Karpas-422 (cell line): ENCODE results near the gene TRMT61A. TPM values are rescaled to one million over a fixed set of nuclear protein-coding genes. Genes with fewer than 3 reads are reported as not detected.

ENCODE experiments used
- DNase-seq: peaks from one replicate; pipeline ENCODE4 v3.0.0-alpha.2; 2015
- H2AFZ ChIP-seq: fragments of 200-600 bp; sonication (generic); 2 replicates; pipeline ENCODE4 v1.6.1; 2014; ENCODE audit warnings: antibody characterized with exemption, low read length, mixed read lengths
- H3K27ac ChIP-seq: fragments of 200-600 bp; sonication (generic); 2 replicates; pipeline ENCODE4 v1.5.1; 2014; ENCODE audit warnings: mild to moderate bottlenecking, low read length, moderate library complexity
- H3K27me3 ChIP-seq: fragments of 200-600 bp; sonication (generic); 2 replicates; pipeline ENCODE4 v1.6.1; 2014; ENCODE audit warnings: low read length, mixed read lengths
- H3K36me3 ChIP-seq: fragments of 200-600 bp; sonication (generic); 2 replicates; pipeline ENCODE4 v1.6.1; 2014; ENCODE audit warnings: low read length, mixed read lengths; ENCODE audit not compliant: insufficient read depth
- H3K4me1 ChIP-seq: fragments of 200-600 bp; sonication (generic); 2 replicates; pipeline ENCODE4 v1.6.1; 2014; ENCODE audit warnings: mild to moderate bottlenecking, low read length, mixed read lengths
- H3K4me2 ChIP-seq: fragments of 200-600 bp; sonication (generic); 2 replicates; pipeline ENCODE4 v1.6.1; 2014; ENCODE audit warnings: low read length, low read depth, mild to moderate bottlenecking; ENCODE audit not compliant: poor library complexity, severe bottlenecking
- H3K4me3 ChIP-seq: fragments of 200-600 bp; sonication (generic); 2 replicates; pipeline ENCODE4 v1.5.1; 2014; ENCODE audit warnings: mild to moderate bottlenecking, antibody characterized with exemption, low read length, mixed read lengths
- H3K79me2 ChIP-seq: fragments of 200-600 bp; sonication (generic); 2 replicates; pipeline ENCODE4 v1.6.1; 2014; ENCODE audit warnings: mild to moderate bottlenecking, low read length, mixed read lengths
- H3K9ac ChIP-seq: fragments of 200-600 bp; sonication (generic); 2 replicates; pipeline ENCODE4 v1.6.0; 2014; ENCODE audit warnings: low read length
- H3K9me2 ChIP-seq: fragments of 200-600 bp; sonication (generic), shearing (Covaris generic); replicated peaks from 2 replicates; pipeline ENCODE4 v1.6.0; 2014; ENCODE audit warnings: mild to moderate bottlenecking, low read length, moderate library complexity; ENCODE audit not compliant: insufficient read depth
- H3K9me3 ChIP-seq: fragments of 300-700, 200-600 bp; sonication (generic); 2 replicates; pipeline ENCODE4 v1.6.1; 2014; ENCODE audit warnings: low read length, mixed read lengths
- H4K20me1 ChIP-seq: fragments of 200-600 bp; sonication (generic); 2 replicates; pipeline ENCODE4 v1.6.1; 2014; ENCODE audit warnings: mild to moderate bottlenecking, antibody characterized with exemption, low read length, low read depth; ENCODE audit not compliant: insufficient read depth
- total RNA-seq: library from RNA; depleted of rRNA; stranded (reverse); fragments of >200 nt; shearing (Covaris generic); gene quantifications from 2 replicates; pipeline ENCODE4 v1.2.3, GENCODE V29; 2014; ENCODE audit warnings: low replicate concordance

TRMT61A gene
- total RNA-seq, 1 experiment from 2014 or later: 8.0 TPM

DNA sequence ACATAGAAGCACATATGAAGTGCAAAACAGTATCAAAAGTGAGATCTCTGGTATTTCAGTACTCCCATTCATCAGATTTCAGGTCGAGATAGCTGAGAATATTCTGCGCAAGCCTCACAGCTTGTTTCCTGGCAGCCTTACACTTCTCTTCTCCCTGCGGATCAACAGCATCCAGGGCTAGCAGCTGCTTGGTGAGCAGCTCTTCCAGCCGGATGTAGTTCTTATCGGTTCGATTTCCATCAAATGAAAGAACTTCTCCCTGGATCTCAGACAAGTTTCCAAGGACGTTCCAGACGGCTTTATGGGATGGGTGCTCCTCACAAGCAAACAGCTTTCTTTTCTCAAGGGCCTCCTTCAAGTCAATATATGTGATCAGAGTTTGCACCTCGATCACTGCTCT lies 30.8 kb downstream of the TRMT61A start:
- Histone ChIP-seq H3K27ac (no peak overlapping the region), H4K20me1 (peaks cover 61% of the 10 kb centered on the region), H3K36me3 (peaks cover 35% of the 10 kb centered on the region; the same call in 1 of the 2 replicates), H2AFZ (no peak overlapping the region), H3K4me2 (no peak overlapping the region), H3K9me3 (no peaks in the 10 kb centered on the region), H3K9me2 (no peaks in the 10 kb centered on the region), H3K9ac (no peak overlapping the region), H3K27me3 (no peaks in the 10 kb centered on the region), H3K79me2 (peaks cover 80% of the 10 kb centered on the region), H3K4me1 (peaks cover 49% of the 10 kb centered on the region), H3K4me3 (no peak overlapping the region)
- DNase-seq: no peak

DNA sequence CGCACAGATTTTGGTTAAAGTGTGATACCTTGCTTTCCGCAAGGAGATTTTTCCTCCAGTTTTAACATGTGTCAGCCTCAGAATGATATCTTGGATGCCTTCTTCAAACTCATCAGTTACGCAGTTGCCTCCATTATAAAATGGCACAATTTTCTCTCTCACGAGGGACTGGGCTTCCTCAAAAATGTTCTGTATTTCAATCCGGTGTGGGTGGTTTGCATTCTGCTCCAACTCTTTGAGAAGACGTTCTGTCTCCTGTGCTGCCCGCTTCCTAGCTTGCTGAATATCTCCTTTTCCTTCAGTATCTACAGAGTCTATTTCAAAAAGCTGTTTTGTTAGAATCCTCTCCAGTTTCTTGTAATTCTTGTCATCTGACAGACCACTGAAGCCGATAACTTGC lies 31.7 kb downstream of the TRMT61A start:
- H3K4me2 ChIP-seq: peak overlapping the region; percentile 75
- H3K9me3 ChIP-seq: no peaks in the 10 kb centered on the region
- H3K9me2 ChIP-seq: no peaks in the 10 kb centered on the region
- H3K36me3 ChIP-seq: peaks cover 35% of the 10 kb centered on the region; the same call in 1 of the 2 replicates
- no peak for DNase-seq
- H3K4me3 ChIP-seq: peak overlapping the region; percentile 94
- H3K79me2 ChIP-seq: peaks cover 90% of the 10 kb centered on the region
- peaks cover 58% of the 10 kb centered on the region for H4K20me1 ChIP-seq
- H3K27me3 ChIP-seq: no peaks in the 10 kb centered on the region
- H3K27ac ChIP-seq: no peak overlapping the region
- H2AFZ ChIP-seq: no peak overlapping the region
- peak overlapping the region; percentile 91 for H3K9ac ChIP-seq
- H3K4me1 ChIP-seq: peaks cover 55% of the 10 kb centered on the region

DNA sequence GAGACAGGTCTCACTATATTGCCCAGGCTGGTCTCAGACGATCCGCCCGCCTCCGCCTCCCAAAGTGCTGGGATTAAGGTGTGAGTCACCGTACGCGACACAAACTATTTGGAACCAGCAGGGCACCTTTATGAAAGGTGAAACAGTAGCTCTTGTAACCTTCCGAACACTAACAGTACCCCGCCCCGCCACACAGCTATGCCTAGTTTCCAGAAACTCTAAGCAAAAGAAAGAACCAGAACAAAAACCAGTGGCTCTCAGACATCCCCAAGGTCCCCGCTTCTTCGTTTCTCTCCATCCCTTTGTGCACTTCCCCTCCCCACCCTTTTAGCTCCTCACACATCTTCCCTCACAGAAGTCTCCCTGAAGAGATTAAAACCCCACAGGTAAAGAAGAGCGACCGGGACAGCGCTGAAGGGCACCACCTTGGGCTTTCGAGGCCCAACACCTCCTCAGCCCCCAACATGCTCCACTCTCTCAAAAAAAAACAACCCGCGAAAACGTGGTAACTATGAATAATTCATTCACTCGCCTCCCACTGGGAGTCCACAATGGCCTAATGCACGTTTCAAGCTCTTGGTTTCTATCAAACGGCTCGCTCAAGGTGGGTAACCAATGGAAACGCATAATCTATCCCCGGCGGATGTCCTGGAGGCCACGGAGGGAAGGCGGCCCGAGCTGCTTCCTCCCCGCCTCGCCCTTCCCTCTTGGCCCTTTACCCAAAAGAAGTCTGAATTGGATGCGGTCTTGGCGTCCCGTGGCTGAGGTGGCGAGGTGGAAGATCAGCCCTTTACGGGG lies 32.6 kb downstream of the TRMT61A start:
- no peaks in the 10 kb centered on the region for H3K27me3 ChIP-seq

DNA sequence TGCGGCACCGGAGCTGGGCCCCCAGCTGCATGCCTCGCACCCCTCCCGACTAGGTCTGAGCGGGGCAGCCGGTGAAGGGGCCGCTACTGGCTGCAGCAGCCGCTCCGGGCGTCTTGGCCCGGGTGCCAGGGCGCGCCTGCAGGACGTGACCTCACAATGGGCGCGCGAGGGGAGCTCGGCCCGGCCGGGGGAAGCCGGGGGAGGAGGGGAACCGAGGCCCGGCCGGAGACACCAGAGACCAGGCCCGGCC lies 33.1 kb downstream of the TRMT61A start:
- H3K9me3 ChIP-seq: no peaks in the 10 kb centered on the region
- H3K4me1 ChIP-seq: peaks cover 54% of the 10 kb centered on the region
- peaks cover 35% of the 10 kb centered on the region; the same call in 1 of the 2 replicates for H3K36me3 ChIP-seq
- peak overlapping the region; percentile 75 for H3K4me2 ChIP-seq
- no peaks in the 10 kb centered on the region for H3K27me3 ChIP-seq
- peaks cover 96% of the 10 kb centered on the region for H3K79me2 ChIP-seq
- peak; percentile 85 for DNase-seq
- H3K27ac ChIP-seq: peak overlapping the region; percentile 72
- H3K9ac ChIP-seq: peak overlapping the region; percentile 91
- H3K9me2 ChIP-seq: no peaks in the 10 kb centered on the region
- H2AFZ ChIP-seq: peak overlapping the region; percentile 62; the same call in 1 of the 2 replicates
- H3K4me3 ChIP-seq: peak overlapping the region; percentile 94
- peaks cover 50% of the 10 kb centered on the region for H4K20me1 ChIP-seq

More for the DNA sequence above, 32.6 kb downstream of the TRMT61A start:
- H3K9ac ChIP-seq: peak overlapping the region; percentile 91
- H3K4me3 ChIP-seq: peak overlapping the region; percentile 94
- peaks cover 55% of the 10 kb centered on the region for H3K4me1 ChIP-seq
- H3K4me2 ChIP-seq: peak overlapping the region; percentile 75
- H4K20me1 ChIP-seq: peaks cover 55% of the 10 kb centered on the region
- H3K27ac ChIP-seq: peak overlapping the region; percentile 72
- DNase-seq: peak; percentile 87
- H3K9me2 ChIP-seq: no peaks in the 10 kb centered on the region
- H2AFZ ChIP-seq: no peak overlapping the region
- peaks cover 38% of the 10 kb centered on the region; the same call in 1 of the 2 replicates for H3K36me3 ChIP-seq
- H3K79me2 ChIP-seq: peaks cover 96% of the 10 kb centered on the region
- H3K9me3 ChIP-seq: no peaks in the 10 kb centered on the region

DNA sequence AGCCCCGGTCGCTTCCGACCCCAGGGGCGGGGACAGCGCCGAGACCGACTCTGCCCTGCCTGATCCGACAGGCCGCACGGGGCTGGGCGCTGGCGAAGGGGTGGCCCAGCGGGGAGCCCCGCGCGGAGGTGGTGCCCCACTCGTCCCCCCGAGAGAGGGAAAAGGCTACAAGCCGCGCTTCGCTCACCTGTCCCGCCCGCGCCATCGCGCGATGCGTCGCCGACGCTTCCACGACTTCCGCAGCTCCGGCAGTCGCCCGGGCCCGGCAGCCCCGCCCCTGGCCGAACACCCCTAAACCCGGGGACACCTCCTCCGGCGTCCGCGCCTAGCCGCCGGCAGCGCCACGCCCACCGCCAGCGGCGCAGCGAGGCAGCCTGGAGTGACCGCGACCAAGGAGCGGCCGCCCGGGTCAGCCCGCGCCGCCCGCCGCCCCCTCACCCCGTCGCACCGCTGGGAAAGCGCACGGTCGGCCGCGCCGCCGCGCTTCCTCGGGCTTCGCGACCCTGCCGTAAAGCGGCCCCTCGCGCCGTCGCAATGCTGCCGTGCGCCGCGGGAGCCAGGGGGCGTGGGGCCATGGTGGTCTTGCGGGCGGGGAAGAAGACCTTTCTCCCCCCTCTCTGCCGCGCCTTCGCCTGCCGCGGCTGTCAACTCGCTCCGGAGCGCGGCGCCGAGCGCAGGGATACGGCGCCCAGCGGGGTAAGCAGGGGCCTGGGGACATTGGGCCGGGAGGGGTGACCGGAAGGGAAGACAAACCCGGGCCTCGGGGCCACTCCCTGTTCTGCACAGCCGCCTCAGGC lies 33.6 kb downstream of the TRMT61A start, which contains the start of the genes BAG5 and COA8:
Gene BAG5 (minus strand): TSS at position 229 of the 797 bp plus-strand sequence. CDS start 1,493 bp downstream, outside the sequence.
Gene COA8 (plus strand): TSS at position 532 of the 797 bp plus-strand sequence. CDS start 42 bp downstream, at position 574.
- DNase-seq: peak; percentile 97
- Histone ChIP-seq H2AFZ (peak within 1 kb of the TSS; percentile 62; the same call in 1 of the 2 replicates), H3K36me3 (peaks cover 31% of the 10 kb centered on the region; the same call in 1 of the 2 replicates), H3K9ac (peak within 1 kb of the TSS; percentile 91), H3K4me1 (peaks cover 51% of the 10 kb centered on the region), H3K4me3 (peak within 1 kb of the TSS; percentile 94), H3K79me2 (peaks cover 96% of the 10 kb centered on the region), H3K9me3 (no peaks in the 10 kb centered on the region), H4K20me1 (peaks cover 45% of the 10 kb centered on the region), H3K4me2 (peak within 1 kb of the TSS; percentile 75), H3K27me3 (no peaks in the 10 kb centered on the region), H3K9me2 (no peaks in the 10 kb centered on the region), H3K27ac (peak within 1 kb of the TSS; percentile 72)

DNA sequence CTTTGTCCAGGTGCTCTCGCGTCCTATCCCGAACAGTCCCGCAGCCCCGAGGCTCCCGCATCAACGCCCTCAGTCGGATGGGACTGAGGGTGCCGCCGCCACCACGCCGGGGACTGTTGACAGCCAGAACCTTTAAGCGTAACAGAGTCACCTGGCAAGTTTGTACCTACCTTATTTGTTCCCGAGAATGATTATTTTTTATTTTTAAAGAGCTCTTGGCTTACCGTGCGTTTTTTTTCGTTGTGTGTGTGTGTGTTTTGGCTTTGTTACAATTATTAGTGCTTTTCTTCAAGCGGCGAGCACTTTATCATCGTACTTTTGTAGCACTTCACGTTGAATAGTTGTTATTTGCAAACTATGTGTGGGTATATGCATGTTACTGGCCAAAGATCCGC lies 34.2 kb downstream of the TRMT61A start:
- peaks cover 42% of the 10 kb centered on the region for H4K20me1 ChIP-seq
- peaks cover 97% of the 10 kb centered on the region for H3K79me2 ChIP-seq
- peak overlapping the region; percentile 94 for H3K4me3 ChIP-seq
- no peak for DNase-seq
- H3K4me1 ChIP-seq: peaks cover 47% of the 10 kb centered on the region
- no peaks in the 10 kb centered on the region for H3K27me3 ChIP-seq
- H3K4me2 ChIP-seq: peak overlapping the region; percentile 75
- peak overlapping the region; percentile 62; the same call in 1 of the 2 replicates for H2AFZ ChIP-seq
- peak overlapping the region; percentile 91 for H3K9ac ChIP-seq
- H3K27ac ChIP-seq: peak overlapping the region; percentile 21; the same call in 1 of the 2 replicates
- no peaks in the 10 kb centered on the region for H3K9me3 ChIP-seq
- H3K9me2 ChIP-seq: no peaks in the 10 kb centered on the region
- peaks cover 28% of the 10 kb centered on the region; the same call in 1 of the 2 replicates for H3K36me3 ChIP-seq

DNA sequence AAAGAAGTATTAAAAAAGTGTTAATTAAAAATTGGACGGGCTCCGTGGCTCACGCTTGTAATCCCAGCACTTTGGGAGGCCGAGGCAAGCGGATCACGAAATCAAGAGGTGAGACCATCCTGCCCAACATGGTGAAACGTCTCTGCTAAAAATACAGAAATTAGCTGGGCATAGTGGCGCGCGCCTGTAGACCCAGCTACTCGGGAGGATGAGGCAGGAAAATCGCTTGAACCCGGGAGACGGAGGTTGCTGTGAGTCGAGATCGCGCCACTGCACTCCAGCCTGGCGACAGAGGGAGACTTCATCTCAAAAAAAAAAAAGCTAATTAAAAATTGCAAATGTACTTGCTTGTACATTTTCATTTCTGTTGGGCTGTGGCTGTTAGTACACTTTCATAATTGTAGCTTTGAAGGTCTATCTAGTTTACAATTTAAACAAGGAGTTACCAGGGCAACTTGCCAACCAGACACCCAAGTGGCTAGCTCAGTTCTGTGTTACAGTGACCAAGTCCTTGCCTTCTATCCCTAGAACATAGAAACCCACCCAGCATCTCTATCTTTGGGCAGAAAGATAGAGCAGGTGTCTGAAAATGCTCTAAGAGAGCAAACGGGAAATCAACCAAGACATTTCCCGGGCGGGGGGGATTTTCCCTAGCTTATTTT lies 35.0 kb downstream of the TRMT61A start:
- H3K9me2 ChIP-seq: no peaks in the 10 kb centered on the region
- H3K4me3 ChIP-seq: peak overlapping the region; percentile 94
- no peaks in the 10 kb centered on the region for H3K9me3 ChIP-seq
- no peaks in the 10 kb centered on the region for H3K27me3 ChIP-seq
- H4K20me1 ChIP-seq: peaks cover 36% of the 10 kb centered on the region
- H3K79me2 ChIP-seq: peaks cover 94% of the 10 kb centered on the region
- peak; percentile 63 for DNase-seq
- H3K27ac ChIP-seq: 0 out of 2 replicates have a peak overlapping the region, but pooled peaks have one; percentile 21
- H3K4me2 ChIP-seq: peak overlapping the region; percentile 75
- H3K4me1 ChIP-seq: peaks cover 40% of the 10 kb centered on the region
- H3K36me3 ChIP-seq: peaks cover 21% of the 10 kb centered on the region; the same call in 1 of the 2 replicates
- no peak overlapping the region for H2AFZ ChIP-seq
- peak overlapping the region; percentile 91 for H3K9ac ChIP-seq
